ENCODE results near the gene NKTR. TPM values are rescaled to one million over a fixed set of nuclear protein-coding genes. Genes with fewer than 3 reads are reported as not detected.

NKTR gene
- total RNA-seq, 4 donors from 2014 or later, result 96.3 to 172 (median 133) TPM

GRCh38 chr3:42670670-42671069 is 70.2 kb downstream of the NKTR start:
- no peak overlapping the region for H3K4me3 ChIP-seq
- H3K9me3 ChIP-seq, result no peaks in the 10 kb centered on the region
- intact Hi-C loops (cut with DNase I; ENCODE audit: low total_unique reads), result no loop called here
- H3K4me1 ChIP-seq, result peaks cover 0 to 17% (median 3%) of the 10 kb centered on the region in 4 donors
- no peaks in the 10 kb centered on the region for H3K36me3 ChIP-seq
- no peak for DNase-seq
- no peak overlapping the region for H3K27ac ChIP-seq
- in situ Hi-C loops (cut with MboI; ENCODE audit: low pct_ligation_motif_present in 1 of 4, low pct_unique_long_range_greater_than_20kb in 1 of 4, low sequenced_read_pairs in 3 of 4), result no loop called here
- no peak for TF ChIP-seq EP300 (IDR thresholded peaks at IDR 0.05; ENCODE audit: low read depth)
- TF ChIP-seq POLR2A (IDR thresholded peaks at IDR 0.05), result no peak
- TF ChIP-seq POLR2AphosphoS5 (IDR thresholded peaks at IDR 0.05), result no peak
- TF ChIP-seq CTCF (IDR thresholded peaks at IDR 0.05), result no peak
- H3K27me3 ChIP-seq, result no peaks in the 10 kb centered on the region
- 100% methylated on average over 1 of the region's 1 CpG; no CpG with 5 or more reads in 1 of the 2 donors for WGBS, 2 donors (ENCODE audit: low coverage in 1 of 2)

GRCh38 chr3:42672515-42672914 is 72.0 kb downstream of the NKTR start:
- no peak overlapping the region for H3K4me3 ChIP-seq
- H3K27ac ChIP-seq, result no peak overlapping the region
- H3K9me3 ChIP-seq, result peaks cover 0 to 3% of the 10 kb centered on the region in 2 donors
- in situ Hi-C loops (cut with MboI; ENCODE audit: low pct_ligation_motif_present in 1 of 4, low pct_unique_long_range_greater_than_20kb in 1 of 4, low sequenced_read_pairs in 3 of 4) (no loop called here), intact Hi-C loops (cut with DNase I; ENCODE audit: low total_unique reads) (no loop called here)
- TF ChIP-seq POLR2A (IDR thresholded peaks at IDR 0.05) (no peak), EP300 (IDR thresholded peaks at IDR 0.05; ENCODE audit: low read depth) (no peak), CTCF (IDR thresholded peaks at IDR 0.05) (no peak), POLR2AphosphoS5 (IDR thresholded peaks at IDR 0.05) (no peak)
- WGBS, 2 donors (ENCODE audit: low coverage in 1 of 2), result 25 to 38% methylated on average over 1 of the region's 1 CpG
- peaks cover 0 to 6% (median 0%) of the 10 kb centered on the region in 4 donors for H3K4me1 ChIP-seq
- no peaks in the 10 kb centered on the region for H3K27me3 ChIP-seq
- DNase-seq, result no peak
- no peaks in the 10 kb centered on the region for H3K36me3 ChIP-seq

GRCh38 chr3:42673082-42673481 is 72.6 kb downstream of the NKTR start:
- intact Hi-C loops (cut with DNase I; ENCODE audit: low total_unique reads) (no loop called here), in situ Hi-C loops (cut with MboI; ENCODE audit: low pct_ligation_motif_present in 1 of 4, low pct_unique_long_range_greater_than_20kb in 1 of 4, low sequenced_read_pairs in 3 of 4) (no loop called here)
- Histone ChIP-seq H3K27ac (no peak overlapping the region), H3K4me1 (no peaks in the 10 kb centered on the region), H3K9me3 (peaks cover 0 to 3% of the 10 kb centered on the region in 2 donors), H3K36me3 (no peaks in the 10 kb centered on the region), H3K27me3 (no peaks in the 10 kb centered on the region), H3K4me3 (no peak overlapping the region)
- TF ChIP-seq CTCF (IDR thresholded peaks at IDR 0.05) (no peak), POLR2AphosphoS5 (IDR thresholded peaks at IDR 0.05) (no peak), EP300 (IDR thresholded peaks at IDR 0.05; ENCODE audit: low read depth) (no peak), POLR2A (IDR thresholded peaks at IDR 0.05) (no peak)
- DNase-seq, result no peak

GRCh38 chr3:42674146-42674545 is 73.7 kb downstream of the NKTR start:
- Histone ChIP-seq H3K27ac (no peak overlapping the region), H3K4me1 (no peaks in the 10 kb centered on the region), H3K4me3 (no peak overlapping the region), H3K9me3 (peaks cover 0 to 3% of the 10 kb centered on the region in 2 donors), H3K36me3 (no peaks in the 10 kb centered on the region), H3K27me3 (no peaks in the 10 kb centered on the region)
- TF ChIP-seq EP300 (IDR thresholded peaks at IDR 0.05; ENCODE audit: low read depth) (no peak), POLR2AphosphoS5 (IDR thresholded peaks at IDR 0.05) (no peak), CTCF (IDR thresholded peaks at IDR 0.05) (no peak), POLR2A (IDR thresholded peaks at IDR 0.05) (no peak)
- DNase-seq, result no peak
- WGBS, 2 donors (ENCODE audit: low coverage in 1 of 2), result 40 to 54% methylated on average over 3 of the region's 3 CpGs
- intact Hi-C loops (cut with DNase I; ENCODE audit: low total_unique reads) (no loop called here), in situ Hi-C loops (cut with MboI; ENCODE audit: low pct_ligation_motif_present in 1 of 4, low pct_unique_long_range_greater_than_20kb in 1 of 4, low sequenced_read_pairs in 3 of 4) (no loop called here)
